Measurements from ENCODE around the gene ZNF33B. TPM values are rescaled to one million over a fixed set of nuclear protein-coding genes. Genes with fewer than 3 reads are reported as not detected.

ZNF33B gene
- total RNA-seq, 1 donor: 9.4 TPM

DNA sequence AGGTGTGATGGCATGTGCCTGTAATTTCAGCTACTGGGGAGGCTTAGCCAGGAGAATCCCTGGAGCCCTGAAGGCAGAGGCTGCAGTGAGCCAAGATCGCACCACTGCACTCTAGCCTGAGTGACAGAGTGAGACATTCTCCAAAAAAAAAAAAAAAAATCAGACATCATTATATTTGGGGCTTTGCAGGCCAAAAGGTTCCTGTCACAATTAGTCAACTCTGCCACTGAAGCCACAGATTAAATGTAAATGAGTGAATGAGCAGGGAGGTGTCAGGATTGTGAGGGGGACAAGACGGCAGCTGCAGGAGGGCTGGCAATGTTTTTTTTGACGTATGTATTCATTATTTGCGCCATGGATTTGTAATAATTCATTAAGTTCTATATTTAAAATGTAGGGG is 3.3 kb downstream of the ZNF33B start:
- Histone ChIP-seq H3K4me3 (ENCODE audit: insufficient read depth, low read length) (no peak overlapping the region), H3K9me3 (ENCODE audit: low read depth, low read length) (no peaks in the 10 kb centered on the region), H3K36me3 (ENCODE audit: insufficient read depth, low read length) (no peaks in the 10 kb centered on the region), H3K4me2 (ENCODE audit: insufficient read depth, low read length) (no peak overlapping the region), H4K20me1 (ENCODE audit: insufficient read depth, low read length) (no peaks in the 10 kb centered on the region), H2AFZ (ENCODE audit: low read length) (no peak overlapping the region), H3K4me1 (ENCODE audit: insufficient read depth, low read length) (no peaks in the 10 kb centered on the region), H3K79me2 (ENCODE audit: insufficient read depth, low read length) (no peaks in the 10 kb centered on the region), H3K27me3 (ENCODE audit: insufficient read depth, low read length) (no peaks in the 10 kb centered on the region), H3K27ac (ENCODE audit: low read depth, low read length) (no peak overlapping the region)
- TF ChIP-seq, protein P1, sequence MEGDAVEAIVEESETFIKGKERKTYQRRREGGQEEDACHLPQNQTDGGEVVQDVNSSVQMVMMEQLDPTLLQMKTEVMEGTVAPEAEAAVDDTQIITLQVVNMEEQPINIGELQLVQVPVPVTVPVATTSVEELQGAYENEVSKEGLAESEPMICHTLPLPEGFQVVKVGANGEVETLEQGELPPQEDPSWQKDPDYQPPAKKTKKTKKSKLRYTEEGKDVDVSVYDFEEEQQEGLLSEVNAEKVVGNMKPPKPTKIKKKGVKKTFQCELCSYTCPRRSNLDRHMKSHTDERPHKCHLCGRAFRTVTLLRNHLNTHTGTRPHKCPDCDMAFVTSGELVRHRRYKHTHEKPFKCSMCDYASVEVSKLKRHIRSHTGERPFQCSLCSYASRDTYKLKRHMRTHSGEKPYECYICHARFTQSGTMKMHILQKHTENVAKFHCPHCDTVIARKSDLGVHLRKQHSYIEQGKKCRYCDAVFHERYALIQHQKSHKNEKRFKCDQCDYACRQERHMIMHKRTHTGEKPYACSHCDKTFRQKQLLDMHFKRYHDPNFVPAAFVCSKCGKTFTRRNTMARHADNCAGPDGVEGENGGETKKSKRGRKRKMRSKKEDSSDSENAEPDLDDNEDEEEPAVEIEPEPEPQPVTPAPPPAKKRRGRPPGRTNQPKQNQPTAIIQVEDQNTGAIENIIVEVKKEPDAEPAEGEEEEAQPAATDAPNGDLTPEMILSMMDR (IDR thresholded peaks at IDR 0.05; ENCODE audit: extremely low read depth, low read depth, low read length): no peak
- DNase-seq (ENCODE audit: insufficient read length, low spot score, missing footprints): no peak

DNA sequence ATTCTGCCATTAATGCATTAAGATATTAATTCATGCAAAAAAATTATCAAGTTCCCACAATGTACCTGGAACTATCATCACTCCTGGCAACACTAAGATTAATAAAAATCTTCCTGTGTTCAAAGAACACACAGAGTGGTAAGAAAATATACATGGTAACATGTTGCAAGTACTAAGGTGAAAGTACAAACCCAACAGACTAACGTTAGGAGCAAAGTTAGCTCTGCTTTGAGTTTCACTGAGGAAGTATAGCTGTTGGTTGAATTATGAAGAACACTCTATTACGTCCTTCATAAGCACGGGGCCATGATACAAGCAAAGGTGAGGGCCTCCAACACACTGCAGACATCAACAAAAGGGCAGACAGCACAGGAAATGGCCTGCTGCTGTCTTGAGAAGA is 5.8 kb downstream of the ZNF33B start:
- DNase-seq (ENCODE audit: insufficient read length, low spot score, missing footprints): no peak
- no peak overlapping the region for H3K4me3 ChIP-seq (ENCODE audit: insufficient read depth, low read length)
- no peaks in the 10 kb centered on the region for H3K36me3 ChIP-seq (ENCODE audit: insufficient read depth, low read length)
- TF ChIP-seq, protein P1 (IDR thresholded peaks at IDR 0.05; ENCODE audit: extremely low read depth, low read depth, low read length): no peak
- no peak overlapping the region for H3K27ac ChIP-seq (ENCODE audit: low read depth, low read length)
- no peaks in the 10 kb centered on the region for H3K9me3 ChIP-seq (ENCODE audit: low read depth, low read length)
- no peak overlapping the region for H2AFZ ChIP-seq (ENCODE audit: low read length)
- no peaks in the 10 kb centered on the region for H3K79me2 ChIP-seq (ENCODE audit: insufficient read depth, low read length)
- H3K4me1 ChIP-seq (ENCODE audit: insufficient read depth, low read length): no peaks in the 10 kb centered on the region
- no peak overlapping the region for H3K4me2 ChIP-seq (ENCODE audit: insufficient read depth, low read length)
- no peaks in the 10 kb centered on the region for H4K20me1 ChIP-seq (ENCODE audit: insufficient read depth, low read length)
- no peaks in the 10 kb centered on the region for H3K27me3 ChIP-seq (ENCODE audit: insufficient read depth, low read length)

DNA sequence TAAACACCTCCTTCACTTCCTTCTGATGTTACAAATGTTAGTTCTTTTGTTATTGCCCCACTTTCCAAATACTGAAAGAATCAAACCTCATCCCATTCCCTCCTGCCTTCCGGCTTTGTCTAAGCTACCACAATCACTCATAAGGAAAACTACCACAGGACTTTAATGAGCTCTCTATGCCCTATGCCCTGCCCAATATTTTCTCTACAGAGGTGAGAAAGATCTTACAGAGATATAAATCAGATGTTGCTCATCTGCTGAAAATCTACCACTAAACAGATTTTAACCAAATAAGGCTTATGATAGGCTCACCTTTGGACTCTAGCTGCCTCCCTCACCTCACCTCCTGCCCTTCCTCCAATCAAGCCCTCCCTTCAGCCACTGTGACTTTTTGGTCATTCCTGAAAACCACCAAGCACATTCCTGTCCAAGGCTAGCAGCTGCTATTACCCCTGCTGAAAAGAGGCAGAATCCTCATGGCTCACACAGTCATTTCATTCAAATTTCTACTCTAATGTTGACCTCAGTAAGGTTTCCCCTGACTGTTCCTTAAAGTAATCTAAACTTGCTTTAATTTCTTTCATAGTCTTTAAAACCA is 7.7 kb downstream of the ZNF33B start:
- no peak overlapping the region for H3K27ac ChIP-seq (ENCODE audit: low read depth, low read length)
- no peak for DNase-seq (ENCODE audit: insufficient read length, low spot score, missing footprints)
- H3K4me3 ChIP-seq (ENCODE audit: insufficient read depth, low read length): no peak overlapping the region
- H3K4me1 ChIP-seq (ENCODE audit: insufficient read depth, low read length): no peaks in the 10 kb centered on the region
- H3K9me3 ChIP-seq (ENCODE audit: low read depth, low read length): no peaks in the 10 kb centered on the region
- H2AFZ ChIP-seq (ENCODE audit: low read length): no peak overlapping the region
- H3K27me3 ChIP-seq (ENCODE audit: insufficient read depth, low read length): no peaks in the 10 kb centered on the region
- H3K79me2 ChIP-seq (ENCODE audit: insufficient read depth, low read length): no peaks in the 10 kb centered on the region
- H4K20me1 ChIP-seq (ENCODE audit: insufficient read depth, low read length): no peaks in the 10 kb centered on the region
- no peaks in the 10 kb centered on the region for H3K36me3 ChIP-seq (ENCODE audit: insufficient read depth, low read length)
- TF ChIP-seq, protein P1 (IDR thresholded peaks at IDR 0.05; ENCODE audit: extremely low read depth, low read depth, low read length): no peak
- H3K4me2 ChIP-seq (ENCODE audit: insufficient read depth, low read length): no peak overlapping the region

DNA sequence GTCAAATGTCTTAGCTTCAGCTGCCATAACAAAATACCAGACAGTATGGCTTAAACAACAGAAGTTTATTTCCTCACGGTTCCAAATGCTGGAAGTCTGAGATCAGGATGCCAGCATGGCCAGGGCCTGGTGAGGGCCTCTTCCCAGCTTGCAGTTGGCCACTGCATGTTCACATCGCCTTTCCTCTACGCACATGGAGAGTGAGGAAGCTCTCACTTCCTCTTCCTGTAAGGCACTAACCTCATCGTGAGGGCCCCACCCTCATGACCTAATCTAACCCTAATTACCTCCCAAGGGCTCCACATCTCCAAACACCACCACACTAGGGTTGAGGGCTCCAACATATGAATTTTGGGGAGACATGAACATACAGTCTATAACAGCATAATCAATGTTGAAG is 14.4 kb downstream of the ZNF33B start:
- no peaks in the 10 kb centered on the region for H3K27me3 ChIP-seq (ENCODE audit: insufficient read depth, low read length)
- H3K4me3 ChIP-seq (ENCODE audit: insufficient read depth, low read length): no peak overlapping the region
- H3K4me2 ChIP-seq (ENCODE audit: insufficient read depth, low read length): no peak overlapping the region
- H3K27ac ChIP-seq (ENCODE audit: low read depth, low read length): no peak overlapping the region
- H3K79me2 ChIP-seq (ENCODE audit: insufficient read depth, low read length): no peaks in the 10 kb centered on the region
- H2AFZ ChIP-seq (ENCODE audit: low read length): no peak overlapping the region
- no peaks in the 10 kb centered on the region for H3K9me3 ChIP-seq (ENCODE audit: low read depth, low read length)
- peak; percentile 15 for DNase-seq (ENCODE audit: insufficient read length, low spot score, missing footprints)
- no peaks in the 10 kb centered on the region for H4K20me1 ChIP-seq (ENCODE audit: insufficient read depth, low read length)
- TF ChIP-seq, protein P1 (IDR thresholded peaks at IDR 0.05; ENCODE audit: extremely low read depth, low read depth, low read length): no peak
- no peaks in the 10 kb centered on the region for H3K36me3 ChIP-seq (ENCODE audit: insufficient read depth, low read length)
- H3K4me1 ChIP-seq (ENCODE audit: insufficient read depth, low read length): no peaks in the 10 kb centered on the region

Measured in osteoblast (primary cell).